ENCODE data around the gene SLC25A14. TPM values are rescaled to one million over a fixed set of nuclear protein-coding genes. Genes with fewer than 3 reads are reported as not detected.

SLC25A14 gene
- total and polyA plus RNA-seq, 2 experiments from 2014 or later: 8.3 to 14.9 TPM

DNA sequence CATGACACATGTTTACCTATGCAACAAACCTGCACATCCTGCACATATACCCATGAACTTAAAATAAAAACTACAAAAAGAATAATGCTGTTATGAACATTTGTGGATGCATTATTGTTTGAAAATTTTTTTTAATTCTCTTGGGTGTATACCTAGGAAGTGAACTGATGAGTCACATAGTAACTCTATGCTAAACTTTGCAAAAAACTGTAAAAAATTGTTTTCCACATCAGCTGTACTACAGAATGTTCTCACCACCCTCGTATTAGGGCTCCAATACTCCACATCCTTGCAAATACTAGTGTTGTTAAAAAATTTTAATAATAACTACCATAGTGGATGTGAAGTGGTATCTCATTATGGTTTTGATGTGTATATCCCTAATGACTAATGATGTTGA is 37.7 kb upstream of the SLC25A14 start:
- H3K27me3 ChIP-seq (ENCODE audit: insufficient read depth): no peaks in the 10 kb centered on the region
- H3K4me1 ChIP-seq (ENCODE audit: insufficient read depth): no peaks in the 10 kb centered on the region
- no peak overlapping the region for H3K4me3 Mint-ChIP-seq
- no peak overlapping the region for H3K4me2 ChIP-seq
- H3K79me2 ChIP-seq (replicated peaks; ENCODE audit: insufficient read depth): no peaks in the 10 kb centered on the region
- no peak for DNase-seq (ENCODE audit: low spot score)
- TF ChIP-seq, protein P1, sequence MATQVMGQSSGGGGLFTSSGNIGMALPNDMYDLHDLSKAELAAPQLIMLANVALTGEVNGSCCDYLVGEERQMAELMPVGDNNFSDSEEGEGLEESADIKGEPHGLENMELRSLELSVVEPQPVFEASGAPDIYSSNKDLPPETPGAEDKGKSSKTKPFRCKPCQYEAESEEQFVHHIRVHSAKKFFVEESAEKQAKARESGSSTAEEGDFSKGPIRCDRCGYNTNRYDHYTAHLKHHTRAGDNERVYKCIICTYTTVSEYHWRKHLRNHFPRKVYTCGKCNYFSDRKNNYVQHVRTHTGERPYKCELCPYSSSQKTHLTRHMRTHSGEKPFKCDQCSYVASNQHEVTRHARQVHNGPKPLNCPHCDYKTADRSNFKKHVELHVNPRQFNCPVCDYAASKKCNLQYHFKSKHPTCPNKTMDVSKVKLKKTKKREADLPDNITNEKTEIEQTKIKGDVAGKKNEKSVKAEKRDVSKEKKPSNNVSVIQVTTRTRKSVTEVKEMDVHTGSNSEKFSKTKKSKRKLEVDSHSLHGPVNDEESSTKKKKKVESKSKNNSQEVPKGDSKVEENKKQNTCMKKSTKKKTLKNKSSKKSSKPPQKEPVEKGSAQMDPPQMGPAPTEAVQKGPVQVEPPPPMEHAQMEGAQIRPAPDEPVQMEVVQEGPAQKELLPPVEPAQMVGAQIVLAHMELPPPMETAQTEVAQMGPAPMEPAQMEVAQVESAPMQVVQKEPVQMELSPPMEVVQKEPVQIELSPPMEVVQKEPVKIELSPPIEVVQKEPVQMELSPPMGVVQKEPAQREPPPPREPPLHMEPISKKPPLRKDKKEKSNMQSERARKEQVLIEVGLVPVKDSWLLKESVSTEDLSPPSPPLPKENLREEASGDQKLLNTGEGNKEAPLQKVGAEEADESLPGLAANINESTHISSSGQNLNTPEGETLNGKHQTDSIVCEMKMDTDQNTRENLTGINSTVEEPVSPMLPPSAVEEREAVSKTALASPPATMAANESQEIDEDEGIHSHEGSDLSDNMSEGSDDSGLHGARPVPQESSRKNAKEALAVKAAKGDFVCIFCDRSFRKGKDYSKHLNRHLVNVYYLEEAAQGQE (IDR thresholded peaks at IDR 0.05; ENCODE audit: unreplicated experiment): no peak
- TF ChIP-seq JUNB (IDR thresholded peaks at IDR 0.05; ENCODE audit: unreplicated experiment) (no peak), POLR2AphosphoS5 (IDR thresholded peaks at IDR 0.05; ENCODE audit: low read depth) (no peak), EZH2phosphoT487 (IDR thresholded peaks at IDR 0.05; ENCODE audit: unreplicated experiment) (no peak), NANOG (IDR thresholded peaks at IDR 0.05; ENCODE audit: borderline replicate concordance) (no peak), CREB1 (CRISPR knock-in tag; IDR thresholded peaks at IDR 0.05; ENCODE audit: low read depth) (no peak), ZNF114 (CRISPR knock-in tag; IDR thresholded peaks at IDR 0.05) (no peak), ZNF331 (CRISPR knock-in tag; IDR thresholded peaks at IDR 0.05; ENCODE audit: low read depth) (no peak), EZH2 (IDR thresholded peaks at IDR 0.05; ENCODE audit: low read depth, unreplicated experiment) (no peak), STAT1 (IDR thresholded peaks at IDR 0.05; ENCODE audit: unreplicated experiment) (no peak)
- TF ChIP-seq, protein P2, sequence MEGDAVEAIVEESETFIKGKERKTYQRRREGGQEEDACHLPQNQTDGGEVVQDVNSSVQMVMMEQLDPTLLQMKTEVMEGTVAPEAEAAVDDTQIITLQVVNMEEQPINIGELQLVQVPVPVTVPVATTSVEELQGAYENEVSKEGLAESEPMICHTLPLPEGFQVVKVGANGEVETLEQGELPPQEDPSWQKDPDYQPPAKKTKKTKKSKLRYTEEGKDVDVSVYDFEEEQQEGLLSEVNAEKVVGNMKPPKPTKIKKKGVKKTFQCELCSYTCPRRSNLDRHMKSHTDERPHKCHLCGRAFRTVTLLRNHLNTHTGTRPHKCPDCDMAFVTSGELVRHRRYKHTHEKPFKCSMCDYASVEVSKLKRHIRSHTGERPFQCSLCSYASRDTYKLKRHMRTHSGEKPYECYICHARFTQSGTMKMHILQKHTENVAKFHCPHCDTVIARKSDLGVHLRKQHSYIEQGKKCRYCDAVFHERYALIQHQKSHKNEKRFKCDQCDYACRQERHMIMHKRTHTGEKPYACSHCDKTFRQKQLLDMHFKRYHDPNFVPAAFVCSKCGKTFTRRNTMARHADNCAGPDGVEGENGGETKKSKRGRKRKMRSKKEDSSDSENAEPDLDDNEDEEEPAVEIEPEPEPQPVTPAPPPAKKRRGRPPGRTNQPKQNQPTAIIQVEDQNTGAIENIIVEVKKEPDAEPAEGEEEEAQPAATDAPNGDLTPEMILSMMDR (conservative IDR thresholded peaks at IDR 0.05; ENCODE audit: low read depth in 2 of 2): no peak
- TF ChIP-seq, protein P3, sequence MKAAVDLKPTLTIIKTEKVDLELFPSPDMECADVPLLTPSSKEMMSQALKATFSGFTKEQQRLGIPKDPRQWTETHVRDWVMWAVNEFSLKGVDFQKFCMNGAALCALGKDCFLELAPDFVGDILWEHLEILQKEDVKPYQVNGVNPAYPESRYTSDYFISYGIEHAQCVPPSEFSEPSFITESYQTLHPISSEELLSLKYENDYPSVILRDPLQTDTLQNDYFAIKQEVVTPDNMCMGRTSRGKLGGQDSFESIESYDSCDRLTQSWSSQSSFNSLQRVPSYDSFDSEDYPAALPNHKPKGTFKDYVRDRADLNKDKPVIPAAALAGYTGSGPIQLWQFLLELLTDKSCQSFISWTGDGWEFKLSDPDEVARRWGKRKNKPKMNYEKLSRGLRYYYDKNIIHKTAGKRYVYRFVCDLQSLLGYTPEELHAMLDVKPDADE (IDR thresholded peaks at IDR 0.05): no peak
- TF ChIP-seq, protein P4, sequence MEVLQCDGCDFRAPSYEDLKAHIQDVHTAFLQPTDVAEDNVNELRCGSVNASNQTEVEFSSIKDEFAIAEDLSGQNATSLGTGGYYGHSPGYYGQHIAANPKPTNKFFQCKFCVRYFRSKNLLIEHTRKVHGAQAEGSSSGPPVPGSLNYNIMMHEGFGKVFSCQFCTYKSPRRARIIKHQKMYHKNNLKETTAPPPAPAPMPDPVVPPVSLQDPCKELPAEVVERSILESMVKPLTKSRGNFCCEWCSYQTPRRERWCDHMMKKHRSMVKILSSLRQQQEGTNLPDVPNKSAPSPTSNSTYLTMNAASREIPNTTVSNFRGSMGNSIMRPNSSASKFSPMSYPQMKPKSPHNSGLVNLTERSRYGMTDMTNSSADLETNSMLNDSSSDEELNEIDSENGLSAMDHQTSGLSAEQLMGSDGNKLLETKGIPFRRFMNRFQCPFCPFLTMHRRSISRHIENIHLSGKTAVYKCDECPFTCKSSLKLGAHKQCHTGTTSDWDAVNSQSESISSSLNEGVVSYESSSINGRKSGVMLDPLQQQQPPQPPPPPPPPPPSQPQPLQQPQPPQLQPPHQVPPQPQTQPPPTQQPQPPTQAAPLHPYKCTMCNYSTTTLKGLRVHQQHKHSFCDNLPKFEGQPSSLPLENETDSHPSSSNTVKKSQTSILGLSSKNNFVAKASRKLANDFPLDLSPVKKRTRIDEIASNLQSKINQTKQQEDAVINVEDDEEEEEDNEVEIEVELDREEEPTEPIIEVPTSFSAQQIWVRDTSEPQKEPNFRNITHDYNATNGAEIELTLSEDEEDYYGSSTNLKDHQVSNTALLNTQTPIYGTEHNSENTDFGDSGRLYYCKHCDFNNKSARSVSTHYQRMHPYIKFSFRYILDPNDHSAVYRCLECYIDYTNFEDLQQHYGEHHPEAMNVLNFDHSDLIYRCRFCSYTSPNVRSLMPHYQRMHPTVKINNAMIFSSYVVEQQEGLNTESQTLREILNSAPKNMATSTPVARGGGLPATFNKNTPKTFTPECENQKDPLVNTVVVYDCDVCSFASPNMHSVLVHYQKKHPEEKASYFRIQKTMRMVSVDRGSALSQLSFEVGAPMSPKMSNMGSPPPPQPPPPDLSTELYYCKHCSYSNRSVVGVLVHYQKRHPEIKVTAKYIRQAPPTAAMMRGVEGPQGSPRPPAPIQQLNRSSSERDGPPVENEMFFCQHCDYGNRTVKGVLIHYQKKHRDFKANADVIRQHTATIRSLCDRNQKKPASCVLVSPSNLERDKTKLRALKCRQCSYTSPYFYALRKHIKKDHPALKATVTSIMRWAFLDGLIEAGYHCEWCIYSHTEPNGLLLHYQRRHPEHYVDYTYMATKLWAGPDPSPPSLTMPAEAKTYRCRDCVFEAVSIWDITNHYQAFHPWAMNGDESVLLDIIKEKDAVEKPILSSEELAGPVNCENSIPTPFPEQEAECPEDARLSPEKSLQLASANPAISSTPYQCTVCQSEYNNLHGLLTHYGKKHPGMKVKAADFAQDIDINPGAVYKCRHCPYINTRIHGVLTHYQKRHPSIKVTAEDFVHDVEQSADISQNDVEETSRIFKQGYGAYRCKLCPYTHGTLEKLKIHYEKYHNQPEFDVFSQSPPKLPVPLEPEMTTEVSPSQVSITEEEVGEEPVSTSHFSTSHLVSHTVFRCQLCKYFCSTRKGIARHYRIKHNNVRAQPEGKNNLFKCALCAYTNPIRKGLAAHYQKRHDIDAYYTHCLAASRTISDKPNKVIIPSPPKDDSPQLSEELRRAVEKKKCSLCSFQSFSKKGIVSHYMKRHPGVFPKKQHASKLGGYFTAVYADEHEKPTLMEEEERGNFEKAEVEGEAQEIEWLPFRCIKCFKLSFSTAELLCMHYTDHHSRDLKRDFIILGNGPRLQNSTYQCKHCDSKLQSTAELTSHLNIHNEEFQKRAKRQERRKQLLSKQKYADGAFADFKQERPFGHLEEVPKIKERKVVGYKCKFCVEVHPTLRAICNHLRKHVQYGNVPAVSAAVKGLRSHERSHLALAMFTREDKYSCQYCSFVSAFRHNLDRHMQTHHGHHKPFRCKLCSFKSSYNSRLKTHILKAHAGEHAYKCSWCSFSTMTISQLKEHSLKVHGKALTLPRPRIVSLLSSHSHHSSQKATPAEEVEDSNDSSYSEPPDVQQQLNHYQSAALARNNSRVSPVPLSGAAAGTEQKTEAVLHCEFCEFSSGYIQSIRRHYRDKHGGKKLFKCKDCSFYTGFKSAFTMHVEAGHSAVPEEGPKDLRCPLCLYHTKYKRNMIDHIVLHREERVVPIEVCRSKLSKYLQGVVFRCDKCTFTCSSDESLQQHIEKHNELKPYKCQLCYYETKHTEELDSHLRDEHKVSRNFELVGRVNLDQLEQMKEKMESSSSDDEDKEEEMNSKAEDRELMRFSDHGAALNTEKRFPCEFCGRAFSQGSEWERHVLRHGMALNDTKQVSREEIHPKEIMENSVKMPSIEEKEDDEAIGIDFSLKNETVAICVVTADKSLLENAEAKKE (CRISPR knock-in tag; IDR thresholded peaks at IDR 0.05): no peak
- H2AFZ ChIP-seq: no peak overlapping the region
- H3K4me3 ChIP-seq: no peak overlapping the region
- no peaks in the 10 kb centered on the region for H3K4me1 Mint-ChIP-seq
- no peaks in the 10 kb centered on the region for H3K36me3 Mint-ChIP-seq (ENCODE audit: low read depth)
- H3K27ac ChIP-seq (ENCODE audit: low read depth): no peak overlapping the region
- no peak overlapping the region for H3K27ac Mint-ChIP-seq
- H3K36me3 ChIP-seq (ENCODE audit: insufficient read depth): no peaks in the 10 kb centered on the region
- ATAC-seq: no peak
- H3F3A ChIP-seq (replicated peaks; ENCODE audit: low read depth): no peaks in the 10 kb centered on the region
- no peaks in the 10 kb centered on the region for H3K9me3 Mint-ChIP-seq
- H3K27me3 Mint-ChIP-seq (ENCODE audit: insufficient read depth, low read depth, poor library complexity): no peaks in the 10 kb centered on the region
- no peaks in the 10 kb centered on the region for H3K9me2 ChIP-seq (ENCODE audit: insufficient read depth)
- no peaks in the 10 kb centered on the region for H4K20me1 ChIP-seq (replicated peaks; ENCODE audit: insufficient read depth)

Measured in GM23338 (cell line).